D721Med (cell line): Measurements from ENCODE around the gene NAV3.

ENCODE experiments used
- DNase-seq: peaks from one replicate; pipeline ENCODE4 v3.0.0; 2011; ENCODE audit warnings: low spot score; ENCODE audit not compliant: insufficient read length
- FAIRE-seq: peaks from 2 replicates; lab custom pipeline; 2011; peaks lifted over from hg19 to GRCh38; lab: Jason Lieb, UNC
- TF ChIP-seq, protein P1 (sequence below): IDR thresholded peaks from 2 replicates; pipeline ENCODE4 v1.5.1; 2012; ENCODE audit warnings: mild to moderate bottlenecking, control low read depth; ENCODE audit not compliant: insufficient read depth; ENCODE audit errors: missing control alignments

The NAV3 gene

DNA sequence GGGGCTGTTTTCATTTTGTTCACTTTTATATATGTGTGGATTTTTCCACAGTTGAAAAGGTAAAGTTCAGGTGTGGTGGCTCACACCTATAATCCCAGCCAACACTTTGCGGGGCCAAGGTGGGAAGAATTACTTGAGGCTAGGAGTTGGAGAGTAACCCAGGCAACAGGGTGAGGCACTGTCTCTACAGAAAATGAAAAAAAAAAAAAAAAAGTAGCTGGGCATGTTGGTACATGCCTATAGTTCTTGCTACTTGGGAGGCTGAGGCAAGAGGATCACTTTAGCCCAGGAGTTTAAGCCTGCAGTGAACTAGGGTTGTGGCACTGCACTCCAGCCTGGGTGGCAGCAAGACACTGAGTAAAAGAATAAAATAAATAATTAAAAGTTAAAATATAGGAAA, 326.5 kb downstream of the NAV3 start:
- no peak for FAIRE-seq
- DNase-seq: no peak
- TF ChIP-seq, protein P1, sequence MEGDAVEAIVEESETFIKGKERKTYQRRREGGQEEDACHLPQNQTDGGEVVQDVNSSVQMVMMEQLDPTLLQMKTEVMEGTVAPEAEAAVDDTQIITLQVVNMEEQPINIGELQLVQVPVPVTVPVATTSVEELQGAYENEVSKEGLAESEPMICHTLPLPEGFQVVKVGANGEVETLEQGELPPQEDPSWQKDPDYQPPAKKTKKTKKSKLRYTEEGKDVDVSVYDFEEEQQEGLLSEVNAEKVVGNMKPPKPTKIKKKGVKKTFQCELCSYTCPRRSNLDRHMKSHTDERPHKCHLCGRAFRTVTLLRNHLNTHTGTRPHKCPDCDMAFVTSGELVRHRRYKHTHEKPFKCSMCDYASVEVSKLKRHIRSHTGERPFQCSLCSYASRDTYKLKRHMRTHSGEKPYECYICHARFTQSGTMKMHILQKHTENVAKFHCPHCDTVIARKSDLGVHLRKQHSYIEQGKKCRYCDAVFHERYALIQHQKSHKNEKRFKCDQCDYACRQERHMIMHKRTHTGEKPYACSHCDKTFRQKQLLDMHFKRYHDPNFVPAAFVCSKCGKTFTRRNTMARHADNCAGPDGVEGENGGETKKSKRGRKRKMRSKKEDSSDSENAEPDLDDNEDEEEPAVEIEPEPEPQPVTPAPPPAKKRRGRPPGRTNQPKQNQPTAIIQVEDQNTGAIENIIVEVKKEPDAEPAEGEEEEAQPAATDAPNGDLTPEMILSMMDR: no peak

DNA sequence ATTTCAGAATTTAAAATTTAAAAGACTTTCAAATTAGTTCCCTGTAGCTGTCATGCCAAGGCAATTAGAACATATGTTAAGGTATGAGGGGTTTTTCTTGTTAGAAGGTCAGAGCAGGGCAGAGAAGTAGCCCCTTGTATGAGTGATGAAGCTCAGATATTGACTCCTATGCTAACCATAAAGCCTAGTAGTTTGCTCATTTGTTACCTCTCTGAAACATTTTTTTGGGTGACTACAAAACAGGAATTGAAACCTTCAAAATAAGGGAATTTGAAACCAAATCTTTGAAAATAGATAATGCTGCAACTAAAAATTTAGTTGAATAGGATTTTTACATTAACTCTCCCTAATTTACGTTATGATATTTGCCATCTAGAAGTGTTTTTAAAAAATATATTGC, 333.5 kb downstream of the NAV3 start:
- FAIRE-seq: no peak
- DNase-seq: no peak
- TF ChIP-seq, protein P1: no peak

DNA sequence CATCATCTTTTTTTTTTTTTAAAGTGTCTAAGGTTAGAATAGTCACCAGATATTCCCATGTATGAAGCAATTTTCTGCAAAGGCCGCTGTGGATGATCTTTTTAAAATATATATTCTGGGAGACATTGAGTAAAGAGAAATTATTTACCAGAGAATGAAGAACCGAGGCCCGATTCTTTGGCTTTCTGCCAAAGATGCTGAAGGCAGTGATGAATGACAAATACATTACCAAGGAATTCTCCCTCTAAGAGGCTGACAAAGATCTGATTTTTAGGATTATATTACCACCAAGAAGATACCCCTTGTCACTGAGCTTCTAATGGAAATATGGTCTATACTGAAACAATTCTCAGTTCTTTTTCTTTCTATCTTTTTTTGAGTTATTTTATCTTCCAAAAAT, 336.8 kb downstream of the NAV3 start:
- TF ChIP-seq, protein P1: no peak
- FAIRE-seq: no peak
- DNase-seq: no peak

DNA sequence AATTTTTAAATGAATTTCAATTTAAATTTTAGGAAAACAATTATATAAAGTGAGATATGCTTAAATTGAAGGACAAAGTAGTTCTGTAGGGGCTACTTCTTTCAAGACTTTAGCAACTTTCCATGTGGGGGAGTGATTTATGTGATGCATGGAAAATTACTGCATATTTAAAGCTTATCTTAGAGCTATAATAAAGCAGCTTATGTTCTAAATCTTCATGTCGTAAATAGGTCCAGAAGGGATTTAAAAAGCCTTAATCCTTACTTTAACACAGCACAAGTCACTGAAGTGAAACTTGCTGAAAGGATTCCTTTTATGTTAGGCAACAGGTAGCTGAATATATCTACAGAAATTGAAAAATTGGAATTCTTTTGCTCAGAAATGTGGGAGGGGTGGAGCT, 340.4 kb downstream of the NAV3 start:
- FAIRE-seq: peak; percentile 99
- no peak for DNase-seq
- TF ChIP-seq, protein P1: no peak

DNA sequence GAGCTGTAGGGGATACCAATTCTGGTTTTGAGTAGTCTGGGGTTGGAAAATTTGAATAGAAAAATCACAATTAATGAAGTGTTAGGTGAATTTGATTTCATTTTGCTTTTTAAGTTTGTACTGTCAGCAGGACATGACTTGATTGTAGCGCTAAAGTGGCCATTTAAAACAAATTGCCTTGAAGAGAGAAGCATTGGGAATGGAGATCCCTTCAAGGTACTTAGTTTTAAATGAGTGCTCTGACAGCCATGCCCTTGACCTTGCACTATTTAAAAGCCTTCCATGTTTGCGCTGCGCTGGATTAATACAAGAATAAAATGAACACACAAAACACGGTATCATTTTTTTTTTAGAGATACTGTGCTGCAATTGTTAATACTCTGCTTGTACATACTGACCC, 345.9 kb downstream of the NAV3 start:
- no peak for DNase-seq
- TF ChIP-seq, protein P1: no peak
- FAIRE-seq: no peak

DNA sequence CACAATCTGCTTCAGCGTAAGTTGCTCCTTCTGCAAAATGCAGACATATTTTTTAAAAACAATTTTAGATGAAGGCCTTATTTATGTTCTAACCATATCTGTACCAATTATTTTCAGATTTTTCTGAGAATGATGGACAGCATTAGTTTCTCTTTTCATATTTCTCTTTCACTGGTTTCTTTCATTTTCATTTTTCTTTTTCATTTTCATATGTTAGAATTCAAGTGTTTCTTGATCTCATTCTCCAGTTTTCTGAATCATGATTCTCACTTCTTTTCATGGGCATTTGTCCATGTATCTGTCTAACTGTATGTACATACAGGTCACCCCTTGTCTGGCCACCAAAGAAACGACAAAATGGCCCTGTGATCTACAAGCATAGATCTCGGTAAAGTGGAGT, 346.6 kb downstream of the NAV3 start:
- FAIRE-seq (no peak), DNase-seq (no peak)
- TF ChIP-seq, protein P1: no peak

DNA sequence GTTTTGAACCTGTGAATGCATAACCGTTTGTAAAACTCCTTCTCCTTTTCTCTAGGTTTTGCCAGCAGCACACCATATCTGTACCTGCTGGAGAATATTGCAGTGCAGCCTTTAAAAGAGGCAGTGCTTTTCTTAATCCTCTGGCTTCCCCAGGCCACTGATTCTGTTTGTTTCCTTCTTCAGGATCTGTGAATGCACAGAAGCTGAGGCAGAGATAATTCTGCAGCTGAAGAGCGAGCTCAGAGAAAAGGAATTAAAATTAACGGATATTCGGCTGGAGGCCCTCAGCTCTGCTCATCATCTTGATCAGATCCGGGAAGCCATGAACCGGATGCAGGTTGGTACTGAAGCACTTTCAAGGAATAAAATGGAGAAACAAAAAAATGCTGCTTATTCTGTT, 348.7 kb downstream of the NAV3 start:
- TF ChIP-seq, protein P1: no peak
- no peak for DNase-seq
- no peak for FAIRE-seq
